NB4 (cell line): Measurements from ENCODE around the gene FOXB2.

ENCODE experiments used
- MYC ChIP-seq: IDR thresholded peaks from 2 replicates; pipeline ENCODE4 v1.6.1; 2011; ENCODE audit warnings: low read depth, low read length
- POLR2A ChIP-seq: IDR thresholded peaks from 2 replicates; pipeline ENCODE4 v1.6.1; 2011; ENCODE audit warnings: mild to moderate bottlenecking; ENCODE audit not compliant: insufficient read length; ENCODE audit errors: extremely low read depth
- TF ChIP-seq, protein P1 (sequence below): IDR thresholded peaks from one replicate; pipeline ENCODE4 v1.5.1; 2012; ENCODE audit warnings: low read depth, low read length
- TF ChIP-seq, protein P2 (sequence below): IDR thresholded peaks from 2 replicates; pipeline ENCODE4 v1.6.1; 2011; ENCODE audit warnings: low read depth, low read length

DNA sequence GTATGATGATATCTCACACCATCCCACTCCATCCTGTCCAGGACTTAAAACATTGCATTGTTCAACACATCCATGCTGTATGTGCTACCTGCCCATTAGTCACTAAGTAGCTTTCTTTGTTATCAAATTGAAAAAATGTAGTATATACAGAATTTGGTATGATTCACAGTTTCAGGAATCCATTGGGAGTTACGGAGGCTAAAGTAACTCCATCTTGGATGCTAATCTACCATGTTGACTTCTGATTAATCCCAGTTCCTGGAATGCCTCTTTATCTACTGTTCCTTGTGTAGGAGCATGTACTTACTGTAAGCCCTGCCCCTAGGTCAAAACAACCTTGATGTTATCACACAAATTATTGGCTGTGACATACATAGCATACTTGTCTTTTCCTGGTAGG, 38.9 kb upstream of the FOXB2 start:
- no peak for TF ChIP-seq MYC
- TF ChIP-seq, protein P1, sequence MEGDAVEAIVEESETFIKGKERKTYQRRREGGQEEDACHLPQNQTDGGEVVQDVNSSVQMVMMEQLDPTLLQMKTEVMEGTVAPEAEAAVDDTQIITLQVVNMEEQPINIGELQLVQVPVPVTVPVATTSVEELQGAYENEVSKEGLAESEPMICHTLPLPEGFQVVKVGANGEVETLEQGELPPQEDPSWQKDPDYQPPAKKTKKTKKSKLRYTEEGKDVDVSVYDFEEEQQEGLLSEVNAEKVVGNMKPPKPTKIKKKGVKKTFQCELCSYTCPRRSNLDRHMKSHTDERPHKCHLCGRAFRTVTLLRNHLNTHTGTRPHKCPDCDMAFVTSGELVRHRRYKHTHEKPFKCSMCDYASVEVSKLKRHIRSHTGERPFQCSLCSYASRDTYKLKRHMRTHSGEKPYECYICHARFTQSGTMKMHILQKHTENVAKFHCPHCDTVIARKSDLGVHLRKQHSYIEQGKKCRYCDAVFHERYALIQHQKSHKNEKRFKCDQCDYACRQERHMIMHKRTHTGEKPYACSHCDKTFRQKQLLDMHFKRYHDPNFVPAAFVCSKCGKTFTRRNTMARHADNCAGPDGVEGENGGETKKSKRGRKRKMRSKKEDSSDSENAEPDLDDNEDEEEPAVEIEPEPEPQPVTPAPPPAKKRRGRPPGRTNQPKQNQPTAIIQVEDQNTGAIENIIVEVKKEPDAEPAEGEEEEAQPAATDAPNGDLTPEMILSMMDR, result no peak
- TF ChIP-seq, protein P2, sequence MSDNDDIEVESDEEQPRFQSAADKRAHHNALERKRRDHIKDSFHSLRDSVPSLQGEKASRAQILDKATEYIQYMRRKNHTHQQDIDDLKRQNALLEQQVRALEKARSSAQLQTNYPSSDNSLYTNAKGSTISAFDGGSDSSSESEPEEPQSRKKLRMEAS, result no peak
- no peak for TF ChIP-seq POLR2A
